ENCODE data around the gene ANKRD33B. TPM values are rescaled to one million over a fixed set of nuclear protein-coding genes. Genes with fewer than 3 reads are reported as not detected.

Gene ANKRD33B
- total RNA-seq, 1 experiment from 2014 or later = 6.9 TPM

- no peak overlapping the region for H3K4ac ChIP-seq (ENCODE audit: low read depth, low read length)
- no peak for TF ChIP-seq CTCF (conservative IDR thresholded peaks at IDR 0.05)
- H3K9ac ChIP-seq (ENCODE audit: extremely low read depth, insufficient read length, low read length) = no peak overlapping the region
These were observed 107.5 kb downstream of the ANKRD33B start for GRCh38 chr5:10671041-10672008.

More at GRCh38 chr5:10671041-10672008, 107.5 kb downstream of the ANKRD33B start:
- no peak overlapping the region for H2BK15ac ChIP-seq (ENCODE audit: low read depth, low read length)
- Mint-ChIP-seq H3K36me3 (ENCODE audit: insufficient read depth in 1 of 3, low read depth in 3 of 3) (no peaks in the 10 kb centered on the region), H3K4me3 (no peak overlapping the region), H3K9me3 (no peaks in the 10 kb centered on the region), H3K27me3 (ENCODE audit: low read depth) (peaks cover 19% of the 10 kb centered on the region), H3K4me1 (peaks cover 2 to 4% of the 10 kb centered on the region in 2 experiments; a peak in 2 of 4 replicates), H3K27ac (no peak overlapping the region)
- no peak overlapping the region for H4K5ac ChIP-seq (ENCODE audit: insufficient read length, low read depth, low read length)
- H3K9me3 ChIP-seq (ENCODE audit: control insufficient read depth, low read depth, low read length) = no peaks in the 10 kb centered on the region
- no peaks in the 10 kb centered on the region for H3K23me2 ChIP-seq (ENCODE audit: insufficient read length, low read depth, low read length, poor library complexity, severe bottlenecking)
- H3K4me1 ChIP-seq (ENCODE audit: insufficient read depth, low read length) = no peaks in the 10 kb centered on the region
- H4K91ac ChIP-seq (ENCODE audit: insufficient read length, low read depth, low read length) = no peak overlapping the region
- no CpG with 5 or more reads among the region's 14 CpGs for whole genome bisulfite sequencing (ENCODE audit: extremely low coverage, insufficient read length, low lambda C conversion rate)
- no peak overlapping the region for H2AFZ ChIP-seq (ENCODE audit: low read length)
- no peak overlapping the region for H2BK12ac ChIP-seq (ENCODE audit: insufficient read length, low read depth, low read length)
- no peaks in the 10 kb centered on the region for H4K20me1 ChIP-seq (ENCODE audit: control insufficient read depth, insufficient read depth, insufficient read length)
- H3K23ac ChIP-seq (ENCODE audit: insufficient read length, low read depth, low read length) = no peak overlapping the region
- H3K14ac ChIP-seq (ENCODE audit: insufficient read depth, low read length) = no peak overlapping the region
- no peak overlapping the region for H3K4me2 ChIP-seq (ENCODE audit: insufficient read depth, insufficient read length, low read length)
- H2BK5ac ChIP-seq (ENCODE audit: insufficient read length, low read length) = no peak overlapping the region
- DNase-seq = no peak
- H3K56ac ChIP-seq (ENCODE audit: insufficient read length, low read depth, low read length) = no peak overlapping the region
- no peak overlapping the region for H2BK20ac ChIP-seq (ENCODE audit: low read depth, low read length, poor library complexity, severe bottlenecking)
- H3K27me3 ChIP-seq (ENCODE audit: insufficient read depth, low read length) = no peaks in the 10 kb centered on the region
- H4K8ac ChIP-seq (replicated peaks; ENCODE audit: insufficient read length, low read depth, low read length) = no peak overlapping the region
- H3K18ac ChIP-seq (ENCODE audit: insufficient read length, low read depth, low read length) = no peak overlapping the region
- no peaks in the 10 kb centered on the region for H3K79me1 ChIP-seq (ENCODE audit: insufficient read depth, low read depth, low read length, poor library complexity, severe bottlenecking)
- no peak overlapping the region for H2AK5ac ChIP-seq (ENCODE audit: insufficient read length, low read length)
- no peaks in the 10 kb centered on the region for H3K79me2 ChIP-seq (ENCODE audit: insufficient read depth, low read length)
- H3T11ph ChIP-seq (ENCODE audit: low read length) = no peak overlapping the region
- H3K27ac ChIP-seq (ENCODE audit: insufficient read length, low read depth, low read length) = no peak overlapping the region
- H2BK120ac ChIP-seq (ENCODE audit: low read depth, low read length, poor library complexity, severe bottlenecking) = no peak overlapping the region
